Activated naive CD4-positive, alpha-beta T cell treated with Interleukin-2 at 50 U/mL for 16 hours (primary cell): ENCODE measurements around the gene CARM1.
"Not testable (repeated sequence)": the region's sequence is repeated elsewhere in the genome, so short reads cannot be mapped to it uniquely, and the experiment has no call there.

Experiments
- DNase-seq: peaks from one replicate; pipeline ENCODE4 v3.0.0-alpha.2; 2020

CARM1 gene

DNA sequence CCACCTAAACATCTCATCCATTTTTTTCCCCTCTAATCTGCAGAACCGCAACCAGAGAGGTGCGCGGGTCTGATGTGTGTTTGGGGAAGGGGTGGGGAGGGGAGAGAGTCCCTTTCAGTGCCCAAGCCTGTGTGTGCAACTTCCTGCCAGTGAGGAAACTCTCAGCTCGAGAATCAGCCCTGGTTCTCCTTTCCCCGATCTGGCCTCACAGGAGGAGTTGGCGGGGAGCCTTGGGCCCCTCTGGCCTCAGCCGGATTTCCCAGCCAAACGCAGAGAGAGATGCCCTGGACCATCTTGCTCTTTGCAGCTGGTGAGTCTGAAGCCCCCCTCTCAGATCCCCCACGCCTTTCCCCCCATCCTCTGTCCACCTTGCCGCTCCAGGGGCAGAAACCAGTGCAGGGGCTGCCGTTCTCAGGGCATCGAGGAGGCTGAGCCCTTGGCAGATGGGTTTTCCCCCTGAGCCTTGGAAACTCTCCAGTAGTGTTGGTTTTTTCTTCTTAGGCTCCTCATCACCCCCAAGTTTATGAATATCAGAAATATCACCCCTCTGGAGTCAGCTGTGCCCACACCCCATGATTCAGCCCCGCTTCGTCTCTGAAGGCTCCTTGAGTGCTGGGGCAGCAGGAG, 23.0 kb upstream of the CARM1 start, which contains the start of gene C19orf38:
TSS of gene C19orf38 (plus strand) at position 186 of the 627 bp plus-strand sequence. CDS start at position 280, 94 bp downstream.
- no peak for DNase-seq

DNA sequence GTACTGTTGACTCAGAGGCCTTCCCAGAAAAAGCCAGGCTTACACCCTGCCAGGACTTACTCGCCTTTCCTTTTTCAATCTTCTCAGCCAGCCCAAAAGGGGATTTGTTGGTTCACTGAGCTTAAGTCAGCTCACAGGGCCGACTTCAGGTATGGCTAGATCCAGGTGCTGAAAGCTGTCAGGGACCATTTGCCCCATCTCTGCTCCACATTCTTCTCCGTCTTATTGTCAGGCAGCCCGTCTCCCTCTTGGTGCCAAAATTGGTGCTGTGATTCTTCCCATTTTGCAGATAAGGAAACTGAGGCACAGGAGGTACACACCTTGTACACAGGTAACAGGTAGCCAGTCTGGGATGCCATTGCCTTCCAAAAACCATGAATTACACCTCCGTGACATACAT, 20.7 kb upstream of the CARM1 start:
- DNase-seq: no peak

DNA sequence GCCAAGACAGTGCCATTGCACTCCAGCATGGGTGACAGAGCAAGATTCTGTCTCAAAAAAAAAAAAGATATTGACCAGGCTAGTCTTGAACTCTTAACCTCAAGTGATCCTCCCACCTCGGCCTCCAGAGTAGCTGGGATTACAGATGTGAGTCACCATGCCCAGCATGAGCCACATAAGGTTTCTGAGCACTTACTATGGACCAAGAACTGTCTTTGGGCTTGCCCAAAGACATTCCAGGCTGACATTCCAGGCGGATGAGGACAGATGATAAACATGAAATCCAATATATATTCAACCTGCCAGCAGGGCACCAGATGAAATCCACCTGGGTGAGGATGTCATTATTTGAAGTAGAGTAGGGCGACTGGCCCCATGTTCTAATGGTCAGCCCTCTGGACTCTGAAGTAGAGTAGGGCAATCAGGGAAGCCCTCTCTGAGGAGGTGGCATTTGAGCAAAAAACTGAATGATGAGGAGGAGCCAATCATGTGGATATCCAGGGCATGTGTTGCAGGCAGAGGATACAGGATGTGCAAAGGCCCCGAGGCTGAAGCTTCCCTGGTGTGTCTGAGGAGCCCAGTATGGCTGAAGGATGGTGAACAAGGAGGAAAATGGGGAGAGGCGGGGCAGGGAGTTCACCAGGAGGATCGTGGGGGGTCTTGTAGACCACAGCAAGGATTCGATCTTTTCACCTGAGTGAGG, 19.1 kb upstream of the CARM1 start:
- DNase-seq: no peak

DNA sequence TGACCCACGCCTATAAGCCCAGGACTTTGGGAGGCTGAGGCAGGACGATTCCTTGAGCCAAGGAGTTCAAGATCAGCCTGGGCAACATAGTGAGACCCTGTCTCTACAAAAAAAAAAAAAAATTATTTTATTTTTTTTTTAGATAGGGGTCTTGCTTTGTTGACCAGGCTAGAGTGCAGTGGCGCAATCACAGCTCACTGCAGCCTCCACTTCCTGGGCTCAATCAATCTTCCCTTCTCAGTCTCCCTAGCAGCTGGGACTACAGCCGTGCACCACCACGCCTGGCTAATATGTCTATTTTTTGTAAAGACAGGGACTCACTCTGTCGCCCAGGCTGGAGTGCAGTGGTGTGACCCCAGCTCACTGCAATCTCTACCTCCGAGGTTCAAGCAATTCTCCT, 18.4 kb upstream of the CARM1 start:
- DNase-seq: no peak

DNA sequence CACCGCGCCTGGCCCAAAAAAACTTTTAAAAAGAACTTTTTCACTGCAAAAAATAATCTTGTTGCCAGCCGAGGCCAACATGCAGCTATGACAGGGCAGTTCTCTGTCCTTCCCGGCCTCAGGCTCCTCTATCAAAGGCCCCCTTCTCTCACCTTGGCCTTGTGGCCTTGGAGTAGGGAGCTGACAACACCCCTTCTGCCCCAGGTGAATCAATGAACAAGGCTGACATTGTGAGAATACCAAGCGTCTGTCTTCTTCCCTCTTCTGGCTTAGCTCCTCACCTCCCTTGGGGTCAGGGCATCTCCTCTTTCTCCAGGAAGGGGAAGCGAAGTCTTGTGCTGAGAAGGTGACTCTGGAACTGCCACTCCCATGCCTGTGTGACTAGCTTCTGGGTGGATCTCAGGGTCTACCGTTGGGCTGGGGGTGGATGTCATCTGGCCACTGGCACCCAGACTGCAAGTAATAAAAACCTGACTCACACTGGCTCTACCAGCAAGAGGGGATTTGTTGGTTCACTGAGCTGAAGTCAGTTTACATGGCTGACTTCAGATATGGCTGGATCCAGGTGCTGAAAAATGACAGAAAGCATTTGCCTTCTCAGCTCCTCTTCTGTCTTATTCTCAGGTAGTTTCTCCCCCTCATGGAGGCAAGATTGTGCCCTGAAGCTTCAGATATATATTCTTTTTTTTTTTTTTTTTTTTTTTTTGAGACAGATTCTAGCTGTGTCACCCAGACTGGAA, 16.8 kb upstream of the CARM1 start:
- DNase-seq: no peak

DNA sequence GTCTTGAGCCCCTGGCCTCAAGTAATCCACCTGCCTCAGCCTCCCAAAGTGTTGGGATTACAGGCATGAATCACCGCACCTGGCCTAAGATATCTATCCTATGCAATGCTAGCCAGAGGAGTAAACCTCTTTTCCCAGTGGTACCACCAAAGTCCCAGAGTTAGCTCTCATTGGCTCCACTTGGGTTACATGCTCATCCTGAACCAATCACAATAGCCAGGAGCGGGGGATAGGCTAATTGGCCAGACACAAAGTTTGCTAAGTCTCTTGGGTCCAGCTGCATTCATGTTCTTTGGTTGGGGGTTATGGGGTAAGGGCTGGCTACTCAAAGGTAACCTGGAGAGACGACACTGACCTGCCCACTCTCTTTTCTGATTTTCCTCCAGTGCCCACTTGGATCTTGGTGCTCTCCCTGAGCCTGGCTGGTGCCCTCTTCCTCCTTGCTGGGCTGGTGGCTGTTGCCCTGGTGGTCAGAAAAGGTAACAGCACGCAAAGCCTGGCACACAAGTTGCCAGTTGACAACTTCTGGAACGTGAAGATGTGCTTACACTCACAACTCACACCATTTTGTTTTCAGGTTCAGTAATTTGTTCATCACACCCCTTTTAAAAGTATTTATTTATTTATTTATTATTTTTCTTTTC, 15.4 kb upstream of the CARM1 start:
- DNase-seq: peak; percentile 24

DNA sequence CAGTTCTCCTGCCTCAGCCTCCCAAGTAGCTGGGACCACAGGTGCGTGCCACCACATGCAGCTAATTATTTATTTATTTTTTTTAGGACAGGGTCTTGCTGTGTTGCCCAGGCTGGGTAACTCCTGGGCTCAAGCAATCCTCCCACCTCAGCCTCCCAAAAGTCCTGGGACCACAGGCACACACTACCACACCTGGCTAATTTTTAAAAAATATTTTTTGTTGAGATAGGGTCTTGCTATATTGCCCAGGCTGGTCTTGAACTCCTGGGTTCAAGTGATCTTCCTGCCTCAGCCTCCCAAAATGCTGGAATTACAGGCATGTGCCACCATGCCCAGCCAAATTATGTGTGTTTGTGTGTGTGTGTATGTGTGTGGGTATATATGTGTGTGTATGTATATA, 14.5 kb upstream of the CARM1 start:
- not testable (repeated sequence) for DNase-seq

DNA sequence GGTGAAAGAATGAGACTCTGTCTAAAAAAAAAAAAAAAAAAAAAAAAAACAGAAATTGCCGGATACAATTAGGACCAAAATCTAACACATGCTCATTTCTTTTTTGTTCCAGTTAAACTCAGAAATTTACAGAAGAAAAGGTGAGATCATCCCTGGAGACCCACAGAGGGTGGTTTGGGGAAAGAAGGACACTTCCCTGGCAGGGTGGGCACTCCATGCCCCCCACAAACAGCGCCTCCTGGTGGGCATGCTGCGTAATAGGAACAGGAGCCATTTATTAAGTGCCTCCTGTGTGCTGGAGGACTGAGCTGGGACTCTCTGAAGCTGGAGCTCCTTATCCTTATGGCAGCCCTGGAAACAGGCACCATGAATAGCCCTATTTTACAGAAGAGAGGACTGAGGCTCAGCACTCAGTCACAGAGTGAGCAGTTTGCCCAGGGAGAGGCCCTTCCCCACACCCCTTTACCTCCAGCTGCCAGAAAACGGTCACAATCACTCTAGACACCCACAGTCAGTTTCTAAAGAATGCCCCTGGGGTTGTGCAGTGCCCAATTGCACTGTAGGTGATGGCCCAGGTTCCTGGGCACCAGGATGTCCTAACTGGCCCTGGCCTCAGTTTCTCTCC, 13.0 kb upstream of the CARM1 start:
- DNase-seq: peak; percentile 31

DNA sequence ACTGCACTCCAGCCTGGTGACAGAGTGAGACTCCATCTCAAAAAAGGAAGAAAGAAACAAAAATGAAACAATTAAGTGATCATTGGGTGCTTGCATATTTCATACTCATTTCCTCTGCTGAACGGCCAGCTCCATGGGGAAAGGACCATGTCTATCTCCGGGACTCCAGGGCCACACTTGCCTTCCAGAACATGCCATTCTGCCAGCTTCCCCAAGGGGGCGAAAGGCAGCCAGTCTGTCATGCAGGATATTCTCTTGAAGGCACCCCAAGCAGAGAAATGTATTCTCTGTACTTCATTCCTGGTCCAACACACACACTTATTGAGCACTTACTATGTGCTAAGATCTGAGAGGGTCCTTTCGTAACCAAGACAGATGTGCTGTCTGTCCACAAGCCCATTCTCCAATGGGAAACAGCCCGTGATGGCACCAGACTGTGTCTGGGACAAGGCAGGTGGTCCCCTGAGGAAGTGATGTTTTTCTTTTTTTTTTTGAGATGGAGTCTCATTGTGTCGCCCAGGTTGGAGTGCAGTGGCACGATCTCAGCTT, 10.2 kb upstream of the CARM1 start:
- DNase-seq: peak; percentile 50

DNA sequence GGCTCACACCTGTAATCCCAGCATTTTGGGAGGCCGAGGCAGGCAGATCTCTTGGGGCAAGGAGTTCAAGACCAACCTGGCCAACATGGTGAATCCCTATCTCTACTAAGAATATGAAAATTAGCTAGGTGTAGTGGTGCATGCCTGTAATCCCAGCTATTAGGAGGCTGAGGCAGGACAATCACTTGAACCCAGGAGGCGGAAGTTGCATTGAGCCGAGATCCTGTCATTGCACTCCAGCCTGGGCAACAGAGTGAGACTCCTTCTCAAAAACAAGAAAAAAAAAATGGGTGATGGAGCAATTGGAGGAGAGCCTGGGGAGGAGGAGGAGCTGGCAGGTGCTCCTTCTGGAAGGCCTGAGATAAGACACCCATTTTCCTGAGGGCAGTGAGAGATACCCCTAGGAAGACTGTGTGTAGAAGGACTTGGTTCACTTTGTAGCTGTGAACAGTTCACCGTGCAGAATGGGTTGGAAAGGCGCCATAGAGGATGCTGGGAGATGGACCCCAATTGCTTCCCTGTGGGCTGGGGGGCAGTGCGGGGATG, 8.7 kb upstream of the CARM1 start:
- no peak for DNase-seq

DNA sequence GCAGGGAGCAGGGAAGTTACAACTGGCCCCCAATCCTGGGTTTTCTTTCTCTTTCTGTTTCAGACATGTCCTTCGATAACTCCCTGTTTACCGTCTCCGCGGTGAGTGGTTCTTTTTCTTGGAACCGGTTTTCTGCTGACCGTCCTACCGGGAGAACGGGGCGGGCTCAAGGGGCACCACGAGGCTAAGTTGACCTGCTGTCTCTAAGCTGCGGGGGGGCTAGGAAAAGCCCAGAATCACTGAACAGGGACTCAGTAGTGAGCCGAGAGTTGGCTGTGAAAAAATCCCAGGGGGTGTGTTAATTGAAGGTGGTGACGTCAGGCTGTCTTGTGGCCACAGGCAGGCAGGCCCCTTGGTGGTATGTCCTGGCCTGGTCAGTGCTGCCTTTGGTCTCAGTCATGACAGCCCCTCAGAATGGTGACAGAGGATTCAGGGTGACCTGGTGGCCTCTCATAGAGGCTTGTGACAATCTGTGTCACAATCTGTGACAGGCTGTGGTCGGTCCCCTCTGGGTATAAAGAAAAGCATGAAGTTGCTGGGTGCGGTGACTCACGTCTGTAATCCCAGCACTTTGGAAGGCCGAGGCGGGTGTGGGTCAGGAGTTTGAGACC, 8.1 kb upstream of the CARM1 start:
- DNase-seq: no peak

DNA sequence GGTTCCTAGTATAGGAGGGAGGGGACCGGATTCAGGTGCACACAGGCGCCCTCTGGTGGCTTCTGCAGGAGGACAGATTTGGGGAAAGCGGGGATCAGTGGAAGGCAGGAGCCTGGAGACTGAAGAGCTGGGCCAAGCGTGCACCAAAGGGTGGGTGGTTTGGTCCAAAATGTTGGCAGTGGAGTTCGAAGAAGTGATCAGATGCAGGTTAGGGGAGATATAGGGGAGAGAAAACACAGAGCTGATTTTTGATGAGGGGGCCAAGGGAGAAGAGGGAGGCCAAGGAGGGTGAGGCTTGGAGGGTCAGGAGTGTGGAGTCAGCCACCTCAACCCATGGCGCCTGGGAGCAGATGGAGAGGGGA, 6.8 kb upstream of the CARM1 start:
- DNase-seq: peak; percentile 84

DNA sequence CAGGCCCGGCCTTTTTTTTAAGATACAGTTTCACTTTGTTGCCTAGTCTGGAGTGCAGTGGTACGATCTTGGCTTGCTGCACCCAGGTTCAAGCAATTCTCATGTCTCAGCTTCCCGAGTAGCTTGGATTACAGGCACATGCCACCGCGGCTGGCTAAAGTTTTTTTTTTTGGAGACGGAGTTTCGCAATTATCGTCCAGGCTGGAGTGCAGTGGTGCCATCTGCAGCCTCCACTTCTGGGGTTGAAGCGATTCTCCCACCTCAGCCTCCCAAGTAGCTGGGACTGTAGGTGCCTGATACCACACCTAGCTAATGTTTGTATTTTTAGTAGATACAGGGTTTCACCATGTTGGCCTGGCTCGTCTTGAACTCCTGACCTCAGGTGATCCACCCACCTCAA, 4.9 kb upstream of the CARM1 start:
- DNase-seq: no peak

DNA sequence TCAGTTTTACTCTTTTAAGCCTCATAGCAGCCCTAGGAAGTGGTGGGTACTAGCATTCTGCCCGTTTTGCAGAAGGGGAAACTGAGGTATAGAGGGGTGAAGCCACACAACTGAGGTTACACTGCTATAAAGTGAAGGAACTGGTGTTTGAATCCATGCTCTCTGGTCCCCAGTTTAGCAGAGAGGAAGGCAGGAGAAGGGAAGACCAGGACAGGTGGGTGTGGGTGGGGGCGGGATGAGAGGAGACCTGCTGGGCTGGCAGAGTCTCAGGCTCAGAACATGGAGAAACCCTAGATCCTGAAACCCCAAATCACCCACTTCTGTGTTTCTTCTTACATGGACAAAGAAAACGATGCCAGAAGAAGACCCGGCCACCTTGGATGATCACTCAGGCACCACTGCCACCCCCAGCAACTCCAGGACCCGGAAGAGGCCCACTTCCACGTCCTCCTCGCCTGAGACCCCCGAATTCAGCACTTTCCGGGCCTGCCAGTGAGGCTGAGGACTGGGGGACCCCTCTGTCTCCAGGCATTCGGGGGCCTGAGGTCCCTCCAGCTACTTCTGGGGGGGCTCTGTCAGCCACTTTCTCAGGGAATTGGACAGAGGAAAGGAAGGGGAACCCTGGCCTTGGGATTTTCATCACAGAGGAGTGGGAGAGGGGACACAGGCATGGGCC, 2.3 kb upstream of the CARM1 start:
- no peak for DNase-seq

DNA sequence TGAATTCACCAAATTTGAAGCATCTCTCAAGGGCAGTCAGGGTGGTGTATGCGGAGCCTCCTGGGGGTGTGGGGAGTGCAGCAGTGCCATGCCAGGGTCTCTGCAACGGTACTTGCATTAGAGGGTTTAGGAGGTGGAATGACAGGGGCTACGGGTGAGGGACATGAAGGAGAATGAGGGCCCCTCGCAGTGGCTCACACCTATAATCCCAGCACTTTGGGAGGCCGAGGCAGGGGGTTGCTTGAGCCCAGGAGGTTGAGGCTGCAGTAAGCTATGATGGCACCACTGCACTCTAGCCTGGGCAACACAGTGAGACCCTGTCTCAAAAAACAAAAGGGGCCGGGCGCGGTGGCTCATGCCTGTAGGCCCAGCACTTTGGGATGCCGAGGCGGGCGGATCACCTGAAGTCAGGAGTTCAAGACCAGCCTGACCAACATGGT, 1.5 kb upstream of the CARM1 start:
- not testable (repeated sequence) for DNase-seq

DNA sequence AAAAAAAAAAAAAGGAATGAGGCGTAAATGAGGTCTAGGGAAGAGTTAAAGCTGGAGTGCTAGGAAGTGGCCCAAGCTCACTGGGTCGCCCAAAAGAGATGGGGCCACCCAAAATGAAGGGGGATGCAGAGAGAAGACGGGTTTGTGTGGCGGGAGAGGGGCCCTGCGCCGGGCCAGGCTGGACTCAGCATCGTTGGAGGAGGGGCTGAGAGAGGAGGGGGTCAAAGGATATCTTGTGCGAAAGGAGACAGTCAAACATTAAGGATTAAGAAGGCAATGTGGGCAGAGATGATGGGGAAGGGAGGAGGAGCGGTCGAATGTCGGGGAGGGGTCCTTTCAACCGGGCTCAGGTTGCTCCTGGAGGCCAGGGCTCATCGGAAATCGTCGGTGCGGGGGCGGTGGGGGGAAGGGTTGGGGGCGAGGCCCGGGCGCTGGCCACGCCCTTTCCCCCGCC, 825 bp upstream of the CARM1 start:
- no peak for DNase-seq

DNA sequence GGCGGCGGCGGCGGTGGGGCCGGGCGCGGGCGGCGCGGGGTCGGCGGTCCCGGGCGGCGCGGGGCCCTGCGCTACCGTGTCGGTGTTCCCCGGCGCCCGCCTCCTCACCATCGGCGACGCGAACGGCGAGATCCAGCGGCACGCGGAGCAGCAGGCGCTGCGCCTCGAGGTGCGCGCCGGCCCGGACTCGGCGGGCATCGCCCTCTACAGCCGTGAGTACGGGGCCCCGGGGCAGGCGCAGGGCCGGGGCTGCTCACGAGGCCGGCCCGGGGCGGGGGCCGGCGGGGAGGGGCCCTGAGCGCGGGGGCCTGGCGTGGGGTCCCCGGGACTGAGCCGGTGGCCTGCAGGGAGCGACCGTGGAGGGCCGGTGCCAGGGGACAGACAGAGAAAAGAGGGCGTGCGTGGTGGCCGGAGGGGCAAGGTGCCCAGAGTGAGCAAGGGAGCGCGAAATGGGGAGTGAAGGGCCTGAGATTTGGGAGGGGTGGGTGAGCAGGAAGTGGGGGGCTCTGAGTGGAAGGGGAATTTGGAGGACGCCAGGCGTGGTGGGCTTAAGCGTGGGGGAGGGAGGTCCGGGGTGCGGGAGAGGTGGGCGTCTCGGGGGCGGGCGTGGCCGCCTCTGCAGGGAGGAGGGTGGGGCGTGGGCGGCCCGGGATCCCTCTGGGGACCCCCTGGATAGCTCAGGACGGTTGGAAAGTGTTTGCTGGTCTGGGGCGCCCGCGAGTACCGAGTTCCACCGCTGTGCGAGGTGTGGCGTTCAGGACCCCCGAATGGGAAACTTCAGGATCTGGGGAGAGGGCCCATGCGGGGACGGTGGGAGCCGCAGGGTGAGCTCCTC, 575 bp downstream of the CARM1 start:
- peak; percentile 29 for DNase-seq

DNA sequence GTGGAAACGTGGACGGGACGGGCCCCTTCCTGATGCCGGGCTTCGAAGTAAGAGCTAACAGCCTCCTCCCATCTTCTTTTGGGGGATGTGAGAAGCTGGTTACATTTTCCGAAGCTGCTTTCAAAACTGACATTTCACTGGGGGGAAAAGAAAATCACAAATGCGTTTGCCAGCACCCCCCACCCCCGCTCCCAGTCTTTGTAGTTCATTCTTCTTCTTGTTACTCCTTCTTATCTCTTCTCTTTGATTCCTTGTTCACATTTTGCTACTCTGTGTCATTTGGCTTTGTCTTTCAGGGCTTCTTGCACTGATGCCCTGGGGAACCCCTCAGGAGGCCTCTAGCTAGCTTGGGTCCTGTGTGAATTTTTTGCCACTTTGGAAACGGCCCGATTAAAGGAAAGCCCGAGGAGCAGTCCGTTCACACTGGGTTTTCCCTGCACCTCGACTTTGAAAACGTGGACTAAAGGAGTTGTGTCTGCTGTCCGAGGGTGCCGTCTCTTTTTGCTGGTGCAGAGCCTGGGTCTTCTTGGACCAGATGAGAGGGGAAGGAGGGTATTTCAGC, 1.3 kb downstream of the CARM1 start:
- DNase-seq: peak; percentile 30

DNA sequence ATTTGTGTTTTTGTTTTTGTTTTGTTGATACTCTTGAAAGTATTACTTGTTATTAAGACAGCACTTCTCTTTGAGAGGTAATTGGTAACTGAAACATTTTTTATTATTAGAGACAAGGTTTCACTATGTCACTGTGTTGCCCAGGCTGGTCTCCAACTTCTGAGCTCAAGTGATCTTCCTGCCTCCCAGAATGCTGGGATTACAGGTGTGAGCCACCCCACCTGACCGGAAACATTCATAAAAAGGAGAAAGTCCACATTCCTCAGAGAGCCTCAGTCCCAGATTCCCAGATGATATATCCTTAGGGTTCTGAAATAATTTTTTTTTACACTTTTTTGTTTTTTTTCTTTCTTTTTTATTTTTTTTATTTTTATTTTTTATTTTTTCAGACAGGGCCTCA, 2.7 kb downstream of the CARM1 start:
- no peak for DNase-seq
